GM10248 (cell line): ENCODE results near the gene MAP7D2.

Source experiments
- CTCF ChIA-PET: fragments of 300-600 bp; sonication (Branson Sonifier 250); formaldehyde crosslinking; extraction: SDS; loops from one replicate; lab custom pipeline; 2021; ENCODE audit warnings: antibody characterized with exemption; lab: Yijun Ruan, JAX
- POLR2A ChIA-PET: fragments of 350-650 bp; sonication (Branson Sonifier 250); formaldehyde crosslinking; extraction: SDS; loops from one replicate; lab custom pipeline; 2020; ENCODE audit warnings: antibody characterized with exemption; lab: Yijun Ruan, JAX
- DNase-seq: peaks from one replicate; pipeline ENCODE4 v3.0.0; 2012; ENCODE audit errors: extremely low spot score
- CTCF ChIP-seq: IDR thresholded peaks from 2 replicates; pipeline ENCODE4 v1.5.1; 2012; ENCODE audit warnings: mild to moderate bottlenecking, low read depth; ENCODE audit errors: extremely low read depth, missing control alignments, control extremely low read depth

The MAP7D2 gene

DNA sequence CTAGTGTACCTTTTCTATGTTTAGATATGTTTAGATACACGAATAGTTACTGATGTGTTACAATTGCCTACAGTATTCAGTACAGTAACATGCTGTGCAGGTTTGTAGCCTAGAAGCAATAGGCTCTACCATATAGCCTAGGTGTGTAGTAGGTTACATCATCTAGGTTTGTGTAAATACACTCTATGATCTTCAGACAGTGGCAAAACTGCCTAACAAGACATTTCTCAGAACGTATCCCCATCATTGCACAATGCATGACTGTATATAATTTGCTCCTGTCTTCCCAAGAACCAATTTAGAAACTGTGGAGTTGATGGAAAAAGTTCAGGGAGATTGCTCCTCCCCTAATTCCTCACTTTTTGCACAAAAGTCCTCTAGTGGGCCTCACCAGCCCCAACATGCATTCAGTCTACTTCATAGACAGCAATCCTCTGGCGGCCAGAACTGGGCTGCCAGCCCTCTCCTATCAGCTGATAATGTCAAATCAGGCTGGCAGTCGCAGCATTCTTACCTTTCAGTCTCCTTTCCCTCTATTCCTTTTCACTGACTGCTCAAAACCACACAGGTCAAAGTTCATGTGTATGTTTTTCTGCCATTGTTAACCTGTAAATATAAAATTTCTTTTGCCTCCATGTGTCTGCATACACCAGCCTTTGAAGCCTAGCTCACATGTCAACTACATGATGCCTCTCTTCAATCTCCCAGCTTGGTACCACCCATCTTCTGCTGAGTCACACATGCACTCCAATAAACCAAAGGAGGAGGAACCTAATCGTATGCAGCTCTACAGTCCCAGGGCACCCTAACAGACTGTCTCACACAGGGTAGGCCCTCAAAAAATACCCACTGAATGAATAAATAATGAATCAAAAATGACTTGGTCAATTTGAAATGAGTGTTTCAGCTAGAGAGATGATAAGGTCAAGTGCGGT is 157.9 kb downstream of the MAP7D2 start:
- ChIA-PET CTCF (no interaction called here), POLR2A (no interaction called here)
- no peak for TF ChIP-seq CTCF
- DNase-seq = no peak

- no peak for TF ChIP-seq CTCF
- POLR2A ChIA-PET = no interaction called here
- CTCF ChIA-PET = interaction anchor here (1.4 kb wide), 1 partner anchor 15 kb away, joined by 4 read pairs; no protein-coding TSS in a partner anchor
- DNase-seq = no peak
These were observed 159.8 kb downstream of the MAP7D2 start for GRCh38 chrX:19956923-19957322.
